ENCODE results near the gene SH2D7. TPM values are rescaled to one million over a fixed set of nuclear protein-coding genes. Genes with fewer than 3 reads are reported as not detected.

The SH2D7 gene
- total and polyA plus RNA-seq, 2 donors (not counting 3 experiments of a cell fraction or from before 2014, with no cell fraction given): not detected

DNA sequence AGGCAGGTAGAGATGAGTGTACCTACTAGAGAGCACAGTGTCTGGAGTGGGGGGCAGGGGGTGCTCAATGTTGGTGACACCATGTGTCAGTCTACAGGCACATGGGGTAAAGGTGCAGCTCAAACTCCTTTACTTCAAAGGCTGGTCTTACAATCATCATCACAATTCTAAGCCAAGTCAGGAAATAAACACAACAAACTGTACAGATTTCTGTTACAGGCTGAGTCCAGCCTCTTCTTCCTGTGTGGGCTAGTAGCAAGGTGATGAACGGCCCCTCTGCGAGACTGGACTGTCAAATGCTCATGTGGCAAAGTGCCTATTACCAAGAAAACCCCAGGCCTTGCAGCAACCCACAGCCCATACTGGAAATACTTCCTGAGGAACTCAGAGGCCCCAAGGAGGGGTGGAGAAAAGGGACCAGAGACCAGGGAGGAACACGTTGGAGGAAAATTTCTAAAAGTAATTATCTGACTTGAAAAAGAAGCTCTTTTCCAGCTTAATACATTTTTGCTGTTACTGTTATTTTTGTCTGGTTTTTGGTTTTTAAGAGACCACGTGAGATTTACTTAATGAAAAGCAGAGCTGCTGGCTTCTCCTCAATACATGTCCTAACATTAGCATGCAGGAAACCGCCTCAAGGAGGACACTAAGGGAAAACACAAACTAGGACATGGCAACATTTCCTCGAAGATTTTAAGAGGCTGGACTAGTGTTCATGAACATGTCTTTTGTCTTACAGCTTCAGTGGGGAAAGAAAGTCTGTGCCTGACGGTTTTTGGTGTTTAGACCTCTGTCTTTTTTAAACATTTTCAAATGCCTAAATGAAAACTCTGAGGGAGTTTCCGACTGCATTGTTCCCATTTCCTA lies 44.4 kb upstream of the SH2D7 start:
- H3K4me2 ChIP-seq (ENCODE audit: insufficient read depth, low read length): no peak overlapping the region
- intact Hi-C loops (cut with micrococcal nuclease): no loop called here
- peaks cover 45% of the 10 kb centered on the region for H3K4me1 ChIP-seq (ENCODE audit: control insufficient read depth, extremely low read depth, insufficient read depth, low read length)
- DNase-seq (ENCODE audit: low read depth, low spot score) (peak; percentile 45), FAIRE-seq (peak; percentile 82)
- H4K20me1 ChIP-seq (replicated peaks; ENCODE audit: control insufficient read depth, extremely low read depth, insufficient read depth, low read length): no peaks in the 10 kb centered on the region
- CTCF ChIA-PET: interaction anchor here (0.7 to 2.9 kb wide), 4 partner anchors 8 to 60 kb away, joined by 4 to 12 read pairs (median 7); no protein-coding TSS in a partner anchor
- H3K9ac ChIP-seq (replicated peaks; ENCODE audit: extremely low read depth, insufficient read depth, low read length): no peak overlapping the region
- peaks cover 4% of the 10 kb centered on the region for H3K79me2 ChIP-seq (ENCODE audit: control insufficient read depth, insufficient read depth, low read length)
- H3K9me3 ChIP-seq (replicated peaks; ENCODE audit: control insufficient read depth, insufficient read depth, low read length): no peaks in the 10 kb centered on the region
- BruUV-seq (replicated peaks): no TSS peak
- dilution Hi-C loops (cut with MboI; ENCODE audit: extremely low pct_ligation_motif_present, low sequenced_read_pairs): no loop called here
- POLR2A ChIA-PET: no interaction called here
- H3K9me1 ChIP-seq (replicated peaks; ENCODE audit: control insufficient read depth, extremely low read depth, insufficient read depth, low read length): no peaks in the 10 kb centered on the region
- H2AFZ ChIP-seq (ENCODE audit: low read depth, low read length): no peak overlapping the region
- H3K27ac ChIP-seq (ENCODE audit: insufficient read depth, low read depth, low read length): no peak overlapping the region
- H3K27me3 ChIP-seq (ENCODE audit: control insufficient read depth in 2 of 2, insufficient read depth in 2 of 2, low read length in 2 of 2): no peaks in the 10 kb centered on the region
- TF ChIP-seq FOS (IDR thresholded peaks at IDR 0.05; ENCODE audit: borderline replicate concordance, insufficient read depth, low read length) (no peak), EZH2 (IDR thresholded peaks at IDR 0.05; ENCODE audit: borderline replicate concordance, low read depth, low read length, severe bottlenecking) (no peak), POLR2A (IDR thresholded peaks at IDR 0.05; ENCODE audit: low read depth, low read length) (no peak), POLR2AphosphoS5 (IDR thresholded peaks at IDR 0.05; ENCODE audit: insufficient read depth, low read depth, low read length) (no peak), MYC (IDR thresholded peaks at IDR 0.05; ENCODE audit: low read depth, low read length) (no peak), JUN (IDR thresholded peaks at IDR 0.05; ENCODE audit: borderline replicate concordance, insufficient read depth, insufficient read length, low read depth) (no peak), GATA2 (IDR thresholded peaks at IDR 0.05; ENCODE audit: insufficient read depth, insufficient read length, low read depth, low read length) (no peak)
- TF ChIP-seq, protein P1, sequence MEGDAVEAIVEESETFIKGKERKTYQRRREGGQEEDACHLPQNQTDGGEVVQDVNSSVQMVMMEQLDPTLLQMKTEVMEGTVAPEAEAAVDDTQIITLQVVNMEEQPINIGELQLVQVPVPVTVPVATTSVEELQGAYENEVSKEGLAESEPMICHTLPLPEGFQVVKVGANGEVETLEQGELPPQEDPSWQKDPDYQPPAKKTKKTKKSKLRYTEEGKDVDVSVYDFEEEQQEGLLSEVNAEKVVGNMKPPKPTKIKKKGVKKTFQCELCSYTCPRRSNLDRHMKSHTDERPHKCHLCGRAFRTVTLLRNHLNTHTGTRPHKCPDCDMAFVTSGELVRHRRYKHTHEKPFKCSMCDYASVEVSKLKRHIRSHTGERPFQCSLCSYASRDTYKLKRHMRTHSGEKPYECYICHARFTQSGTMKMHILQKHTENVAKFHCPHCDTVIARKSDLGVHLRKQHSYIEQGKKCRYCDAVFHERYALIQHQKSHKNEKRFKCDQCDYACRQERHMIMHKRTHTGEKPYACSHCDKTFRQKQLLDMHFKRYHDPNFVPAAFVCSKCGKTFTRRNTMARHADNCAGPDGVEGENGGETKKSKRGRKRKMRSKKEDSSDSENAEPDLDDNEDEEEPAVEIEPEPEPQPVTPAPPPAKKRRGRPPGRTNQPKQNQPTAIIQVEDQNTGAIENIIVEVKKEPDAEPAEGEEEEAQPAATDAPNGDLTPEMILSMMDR (IDR thresholded peaks at IDR 0.05; ENCODE audit: extremely low read depth in 1 of 2, insufficient read depth in 1 of 2, low read depth in 1 of 2, low read length in 2 of 2): no peak
- TF ChIP-seq, protein P2, sequence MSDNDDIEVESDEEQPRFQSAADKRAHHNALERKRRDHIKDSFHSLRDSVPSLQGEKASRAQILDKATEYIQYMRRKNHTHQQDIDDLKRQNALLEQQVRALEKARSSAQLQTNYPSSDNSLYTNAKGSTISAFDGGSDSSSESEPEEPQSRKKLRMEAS (IDR thresholded peaks at IDR 0.05; ENCODE audit: insufficient read depth, insufficient read length): no peak
- no peak overlapping the region for H3K4me3 ChIP-seq (replicated peaks in 1 of 3; ENCODE audit: insufficient read depth in 1 of 3, low read depth in 1 of 3, low read length in 3 of 3)
- H3K36me3 ChIP-seq (ENCODE audit: control insufficient read depth in 2 of 2, extremely low read depth in 1 of 2, insufficient read depth in 2 of 2, low read length in 2 of 2): peaks cover 3 to 4% of the 10 kb centered on the region in 2 experiments
